Activated T-cell treated with anti-CD3 and anti-CD28 coated beads, Interleukin-2, amount 50 U/mL, for 24 hours (primary cell): ENCODE measurements around the gene RNF4.
"Not testable (repeated sequence)": the region's sequence is repeated elsewhere in the genome, so short reads cannot be mapped to it uniquely, and the experiment has no call there.

Source experiments
- DNase-seq: peaks from one replicate; pipeline ENCODE4 v3.0.0-alpha.2; 2020
- H3K27ac Mint-ChIP-seq: 2 replicates; pipeline ENCODE4 v1.8.0; 2020; ENCODE audit warnings: mild to moderate bottlenecking, mixed read lengths
- H3K27me3 Mint-ChIP-seq: 2 replicates; pipeline ENCODE4 v1.8.0; 2020; ENCODE audit warnings: mixed read lengths
- H3K36me3 Mint-ChIP-seq: 2 replicates; pipeline ENCODE4 v1.8.0; 2020; ENCODE audit warnings: low read depth, mixed read lengths
- H3K4me1 Mint-ChIP-seq: 2 replicates; pipeline ENCODE4 v1.8.0; 2020; ENCODE audit warnings: low read depth, mixed read lengths
- H3K4me3 Mint-ChIP-seq: 2 replicates; pipeline ENCODE4 v1.8.0; 2020; ENCODE audit warnings: mild to moderate bottlenecking, moderate library complexity, mixed read lengths
- H3K9me3 Mint-ChIP-seq: 2 replicates; pipeline ENCODE4 v1.8.0; 2020; ENCODE audit warnings: mixed read lengths

RNF4 gene

DNA sequence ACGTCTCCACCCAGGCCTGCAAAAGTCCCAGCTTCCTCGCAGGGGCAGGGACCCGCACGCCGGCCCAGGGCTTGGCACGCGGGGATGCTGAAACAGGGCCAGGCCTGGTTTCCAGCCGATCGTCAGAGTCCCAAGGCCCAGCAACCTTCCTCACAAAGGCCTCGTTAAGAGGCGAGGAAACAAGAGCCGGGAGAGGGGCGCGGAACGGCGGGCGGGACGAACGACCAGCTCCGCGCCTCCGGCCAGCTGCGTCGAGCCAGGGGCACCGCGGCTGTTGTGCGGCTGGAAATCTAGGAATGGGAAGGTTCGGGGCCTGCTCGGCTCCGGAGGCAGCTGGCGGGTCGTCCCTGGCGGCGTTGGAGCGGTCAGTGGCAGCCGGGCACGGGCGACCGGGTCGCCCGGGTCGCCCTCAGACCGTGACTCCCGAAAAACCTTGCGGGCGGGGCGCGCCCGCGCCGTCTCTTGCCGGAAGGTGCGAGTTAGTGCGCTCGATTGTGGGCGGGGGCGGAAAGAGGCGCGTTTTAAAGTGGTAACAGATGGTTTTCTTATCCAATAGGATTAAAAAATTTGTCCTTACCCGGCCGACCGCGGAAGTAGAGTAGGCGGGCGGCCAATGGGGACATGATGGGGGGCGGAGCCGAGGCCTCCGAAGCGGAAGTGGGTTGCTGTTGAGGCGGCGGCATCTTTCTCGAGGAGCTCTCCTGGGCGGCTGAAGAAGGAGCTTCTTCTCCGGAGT, at the start of gene RNF4:
RNF4 (plus strand) TSS at position 651 of the 736 bp plus-strand sequence. CDS start 21,388 bp downstream, outside the sequence.
- H3K4me3 Mint-ChIP-seq, result peak within 1 kb of the TSS; percentile 98
- peak; percentile 93 for DNase-seq
- H3K27ac Mint-ChIP-seq, result peak within 1 kb of the TSS; percentile 99
- no peaks in the 10 kb centered on the region for H3K9me3 Mint-ChIP-seq
- H3K27me3 Mint-ChIP-seq, result no peaks in the 10 kb centered on the region
- H3K36me3 Mint-ChIP-seq, result peaks cover 57% of the 10 kb centered on the region
- H3K4me1 Mint-ChIP-seq, result peaks cover 44% of the 10 kb centered on the region

DNA sequence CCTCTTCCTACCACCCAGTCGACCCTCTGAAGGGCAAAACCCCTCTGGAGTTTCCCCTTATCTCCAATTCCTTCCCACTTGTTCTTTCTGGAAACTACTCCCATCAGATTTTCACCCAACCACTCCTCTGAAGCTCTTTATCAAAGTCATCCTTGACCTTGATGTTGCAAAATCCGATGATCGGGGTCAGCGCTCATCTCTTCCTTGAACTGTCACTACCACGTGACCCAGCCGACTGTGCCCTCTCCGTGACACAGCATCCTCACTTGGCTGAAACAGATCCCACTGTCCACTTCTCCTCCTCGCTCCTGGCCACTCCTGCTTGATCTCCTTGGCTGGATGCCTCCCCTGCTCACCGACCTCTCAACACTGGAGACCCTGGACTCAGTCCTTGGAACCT, 49.1 kb upstream of the RNF4 start:
- DNase-seq, result no peak
- peak overlapping the region; percentile 72 for H3K4me3 Mint-ChIP-seq
- peaks cover 52% of the 10 kb centered on the region for H3K27me3 Mint-ChIP-seq
- H3K27ac Mint-ChIP-seq, result no peak overlapping the region
- peaks cover 33% of the 10 kb centered on the region for H3K4me1 Mint-ChIP-seq
- no peaks in the 10 kb centered on the region for H3K36me3 Mint-ChIP-seq
- no peaks in the 10 kb centered on the region for H3K9me3 Mint-ChIP-seq

GRCh38 chr4:2421928-2422327, 47.0 kb upstream of the RNF4 start:
- no peak for DNase-seq
- no peak overlapping the region for H3K27ac Mint-ChIP-seq
- H3K36me3 Mint-ChIP-seq, result no peaks in the 10 kb centered on the region
- H3K9me3 Mint-ChIP-seq, result no peaks in the 10 kb centered on the region
- no peak overlapping the region for H3K4me3 Mint-ChIP-seq
- peaks cover 18% of the 10 kb centered on the region for H3K4me1 Mint-ChIP-seq
- H3K27me3 Mint-ChIP-seq, result peaks cover 37% of the 10 kb centered on the region

DNA sequence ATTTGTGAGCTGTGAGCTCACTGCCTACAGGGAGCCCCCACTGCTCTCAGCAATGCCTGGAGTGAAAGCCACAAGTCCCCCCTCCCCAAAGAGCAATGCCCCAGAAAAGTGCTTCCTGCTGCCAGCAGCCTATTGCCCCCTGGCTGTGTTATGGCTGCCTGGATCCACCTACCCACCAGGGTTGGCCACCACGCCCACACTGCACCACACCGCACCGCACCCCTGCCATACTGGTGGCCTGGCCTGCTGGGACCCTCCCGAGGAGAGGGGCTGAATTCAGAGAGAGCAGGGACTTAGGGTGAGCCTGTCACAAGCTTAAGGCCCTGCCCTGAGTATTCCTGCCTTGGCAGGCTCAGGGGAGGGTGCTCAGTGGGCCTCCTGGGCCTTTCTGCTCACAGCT, 45.8 kb upstream of the RNF4 start:
- peaks cover 12% of the 10 kb centered on the region for H3K4me1 Mint-ChIP-seq
- H3K27ac Mint-ChIP-seq, result no peak overlapping the region
- H3K9me3 Mint-ChIP-seq, result no peaks in the 10 kb centered on the region
- no peaks in the 10 kb centered on the region for H3K36me3 Mint-ChIP-seq
- DNase-seq, result no peak
- H3K27me3 Mint-ChIP-seq, result peaks cover 30% of the 10 kb centered on the region
- no peak overlapping the region for H3K4me3 Mint-ChIP-seq

- Mint-ChIP-seq H3K36me3 (no peaks in the 10 kb centered on the region), H3K4me3 (no peak overlapping the region), H3K9me3 (no peaks in the 10 kb centered on the region), H3K4me1 (peaks cover 12% of the 10 kb centered on the region), H3K27me3 (peaks cover 30% of the 10 kb centered on the region), H3K27ac (no peak overlapping the region)
- DNase-seq, result no peak
These were observed 45.2 kb upstream of the RNF4 start for GRCh38 chr4:2423695-2424094.

- Mint-ChIP-seq H3K4me3 (no peak overlapping the region), H3K36me3 (no peaks in the 10 kb centered on the region), H3K9me3 (no peaks in the 10 kb centered on the region), H3K27ac (no peak overlapping the region), H3K27me3 (peaks cover 25% of the 10 kb centered on the region), H3K4me1 (peaks cover 6% of the 10 kb centered on the region)
- no peak for DNase-seq
These were observed 44.3 kb upstream of the RNF4 start for GRCh38 chr4:2424581-2424980.

DNA sequence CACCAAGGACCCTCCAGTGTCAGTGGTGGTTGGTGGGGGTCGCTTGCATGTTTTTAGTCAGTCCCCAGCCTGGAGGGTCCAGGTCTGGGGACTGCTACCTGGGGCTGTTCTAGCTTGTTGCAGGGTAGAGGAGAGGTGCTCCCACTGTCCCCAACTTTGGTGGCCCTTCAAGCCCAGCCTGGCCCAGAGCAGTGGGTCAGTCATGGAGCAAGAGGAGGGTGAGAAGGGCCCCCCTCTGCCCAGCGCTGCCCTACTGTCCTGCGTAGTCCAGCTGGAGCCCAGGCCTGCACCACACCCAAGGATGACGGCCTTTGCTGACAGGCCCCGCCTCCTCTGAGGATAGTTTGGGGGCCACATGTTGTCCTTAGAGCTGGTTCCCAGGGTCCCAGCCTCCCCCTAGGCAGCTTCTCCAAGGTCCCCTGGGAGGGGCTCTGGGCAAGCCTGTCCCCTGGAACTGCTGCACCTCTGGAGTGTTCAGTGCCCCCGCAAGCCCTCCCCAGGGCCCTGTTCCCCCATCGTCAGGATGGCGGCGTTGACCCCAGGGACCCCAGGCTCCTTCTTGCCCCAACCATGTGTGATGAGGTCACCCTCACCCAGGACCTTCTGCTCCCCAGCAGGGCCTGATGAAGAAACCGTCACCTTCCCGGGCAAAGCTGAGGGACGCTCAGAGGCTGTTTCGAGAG, 43.4 kb upstream of the RNF4 start:
- H3K27ac Mint-ChIP-seq, result no peak overlapping the region
- H3K36me3 Mint-ChIP-seq, result no peaks in the 10 kb centered on the region
- peaks cover 16% of the 10 kb centered on the region for H3K27me3 Mint-ChIP-seq
- H3K9me3 Mint-ChIP-seq, result no peaks in the 10 kb centered on the region
- H3K4me1 Mint-ChIP-seq, result no peaks in the 10 kb centered on the region
- H3K4me3 Mint-ChIP-seq, result no peak overlapping the region
- no peak for DNase-seq

- H3K4me3 Mint-ChIP-seq, result no peak overlapping the region
- no peak overlapping the region for H3K27ac Mint-ChIP-seq
- DNase-seq, result no peak
- peaks cover 12% of the 10 kb centered on the region for H3K27me3 Mint-ChIP-seq
- no peaks in the 10 kb centered on the region for H3K4me1 Mint-ChIP-seq
- no peaks in the 10 kb centered on the region for H3K9me3 Mint-ChIP-seq
- no peaks in the 10 kb centered on the region for H3K36me3 Mint-ChIP-seq
These were observed 42.9 kb upstream of the RNF4 start for GRCh38 chr4:2426069-2426397.

DNA sequence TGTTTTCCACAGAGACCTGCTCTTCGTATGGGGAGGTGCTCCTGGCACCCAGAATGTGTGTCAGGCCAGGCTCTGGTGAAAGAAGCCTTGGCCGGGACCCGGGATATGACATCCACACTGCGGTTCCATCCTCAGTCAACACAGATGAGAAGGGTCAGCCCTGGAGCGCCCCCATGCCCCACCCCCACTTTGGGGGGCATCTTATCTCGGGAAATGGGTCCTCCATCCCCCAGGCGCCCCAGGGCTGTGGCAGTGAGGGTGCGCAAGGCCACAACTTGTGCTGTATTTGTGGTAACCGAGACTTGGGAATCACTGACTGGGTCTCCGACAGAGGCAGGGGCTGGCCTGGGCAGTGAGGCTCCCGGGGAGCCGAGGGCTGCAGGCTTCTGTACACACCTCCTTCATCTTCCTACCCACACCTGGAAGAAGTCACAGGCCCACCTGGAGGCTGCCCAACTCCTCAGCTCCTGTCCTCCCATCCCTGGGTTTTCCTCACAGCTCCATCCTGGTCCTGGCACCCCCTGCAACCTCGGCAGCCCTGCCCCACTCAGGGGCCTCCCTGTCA, 42.1 kb upstream of the RNF4 start:
- no peaks in the 10 kb centered on the region for H3K36me3 Mint-ChIP-seq
- H3K9me3 Mint-ChIP-seq, result no peaks in the 10 kb centered on the region
- DNase-seq, result no peak
- no peak overlapping the region for H3K4me3 Mint-ChIP-seq
- no peaks in the 10 kb centered on the region for H3K4me1 Mint-ChIP-seq
- peaks cover 12% of the 10 kb centered on the region for H3K27me3 Mint-ChIP-seq
- no peak overlapping the region for H3K27ac Mint-ChIP-seq

- Mint-ChIP-seq H3K4me3 (no peak overlapping the region), H3K9me3 (no peaks in the 10 kb centered on the region), H3K36me3 (no peaks in the 10 kb centered on the region), H3K27ac (no peak overlapping the region), H3K27me3 (peaks cover 6% of the 10 kb centered on the region), H3K4me1 (no peaks in the 10 kb centered on the region)
- DNase-seq, result no peak
These were observed 41.2 kb upstream of the RNF4 start for GRCh38 chr4:2427383-2428334.

- no peaks in the 10 kb centered on the region for H3K9me3 Mint-ChIP-seq
- H3K27me3 Mint-ChIP-seq, result no peaks in the 10 kb centered on the region
- H3K36me3 Mint-ChIP-seq, result no peaks in the 10 kb centered on the region
- H3K4me3 Mint-ChIP-seq, result no peak overlapping the region
- DNase-seq, result no peak
- no peaks in the 10 kb centered on the region for H3K4me1 Mint-ChIP-seq
- no peak overlapping the region for H3K27ac Mint-ChIP-seq
These were observed 40.3 kb upstream of the RNF4 start for GRCh38 chr4:2428496-2429213.

DNA sequence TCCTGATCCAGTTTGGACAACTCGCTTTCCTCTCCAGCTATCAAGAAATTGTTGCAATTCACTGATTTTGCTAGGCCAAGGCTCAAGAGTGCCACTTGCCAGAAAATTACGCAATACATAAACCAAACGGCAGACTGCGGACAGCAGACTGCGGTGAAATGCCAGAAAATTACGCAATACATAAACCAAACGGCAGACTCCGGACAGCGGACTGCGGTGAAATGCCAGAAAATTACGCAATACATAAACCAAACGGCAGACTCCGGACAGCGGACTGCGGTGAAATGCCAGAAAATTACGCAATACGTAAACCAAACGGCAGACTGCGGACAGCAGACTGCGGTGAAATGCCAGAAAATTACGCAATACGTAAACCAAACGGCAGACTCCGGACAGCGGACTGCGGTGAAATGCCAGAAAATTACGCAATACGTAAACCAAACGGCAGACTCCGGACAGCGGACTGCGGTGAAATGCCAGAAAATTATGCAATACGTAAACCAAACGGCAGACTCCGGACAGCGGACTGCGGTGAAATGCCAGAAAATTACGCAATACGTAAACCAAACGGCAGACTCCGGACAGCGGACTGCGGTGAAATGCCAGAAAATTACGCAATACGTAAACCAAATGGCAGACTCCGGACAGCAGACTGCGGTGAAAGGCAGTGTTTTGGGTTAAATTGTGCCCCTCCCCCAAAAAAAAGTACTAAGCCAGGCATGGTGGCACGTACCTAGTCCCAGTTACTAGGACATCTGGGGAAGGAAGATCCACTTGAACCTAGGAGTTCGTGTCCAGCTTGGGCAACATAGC, 38.8 kb upstream of the RNF4 start:
- not testable (repeated sequence) for DNase-seq

DNA sequence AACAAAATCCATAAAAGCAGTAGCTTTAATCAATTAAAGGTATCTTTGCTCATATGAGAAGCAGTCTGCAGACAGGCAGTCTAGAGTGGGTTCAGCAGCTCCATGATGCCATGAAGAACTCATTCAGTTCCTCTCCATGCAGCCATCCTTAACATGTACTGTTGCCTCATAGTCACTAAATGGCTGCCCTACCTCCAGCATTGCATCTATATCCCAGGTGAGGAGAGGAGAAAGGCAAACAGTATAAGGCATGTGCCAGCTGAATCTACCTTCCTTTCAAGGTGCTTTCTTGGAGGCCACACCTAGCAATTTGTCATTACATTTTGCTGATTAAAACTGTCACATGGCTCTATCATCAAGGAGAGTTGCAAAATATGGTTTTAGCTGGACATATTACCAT, 36.9 kb upstream of the RNF4 start:
- H3K9me3 Mint-ChIP-seq, result no peaks in the 10 kb centered on the region
- DNase-seq, result no peak
- no peaks in the 10 kb centered on the region for H3K4me1 Mint-ChIP-seq
- no peak overlapping the region for H3K27ac Mint-ChIP-seq
- H3K36me3 Mint-ChIP-seq, result no peaks in the 10 kb centered on the region
- H3K27me3 Mint-ChIP-seq, result no peaks in the 10 kb centered on the region
- H3K4me3 Mint-ChIP-seq, result no peak overlapping the region

More for the DNA sequence above, 38.8 kb upstream of the RNF4 start:
- H3K36me3 Mint-ChIP-seq, H3K4me3 Mint-ChIP-seq, H3K4me1 Mint-ChIP-seq, H3K27ac Mint-ChIP-seq, H3K27me3 Mint-ChIP-seq, H3K9me3 Mint-ChIP-seq: not testable (repeated sequence)
